Natural killer cell (primary cell): ENCODE results near the gene ANKRD28. TPM values are rescaled to one million over a fixed set of nuclear protein-coding genes. Genes with fewer than 3 reads are reported as not detected.

Experiments
- ATAC-seq, 3 donors: fragments of 150-1000 bp in 2 of 3; fragments of 200-7000 bp in 1 of 3; cut with Tn5 transposase; 1 replicate in 1 of 3; 2 replicates in 2 of 3; pipeline ENCODE4 v1.10.0; 2021; ENCODE audit warnings: mild to moderate bottlenecking in 2 of 3, moderate library complexity in 2 of 3
- DNase-seq, 2 donors: peaks; one replicate each; pipeline versions ENCODE4 v3.0.0 to v3.0.0-alpha.2; 2013 to 2021; ENCODE audit warnings: mixed read lengths in 1 of 2
- H3K27ac ChIP-seq: one replicate; pipeline ENCODE4 v1.5.1; 2013; ENCODE audit warnings: mild to moderate bottlenecking, low read length
- H3K27me3 ChIP-seq: one replicate; pipeline ENCODE4 v1.6.1; 2013; ENCODE audit warnings: low read length; ENCODE audit not compliant: control insufficient read depth, insufficient read depth
- H3K36me3 ChIP-seq: one replicate; pipeline ENCODE4 v1.6.1; 2013; ENCODE audit warnings: low read length; ENCODE audit not compliant: control insufficient read depth, insufficient read depth
- H3K4me1 ChIP-seq: one replicate; pipeline ENCODE4 v1.6.1; 2013; ENCODE audit warnings: low read length; ENCODE audit not compliant: control insufficient read depth, insufficient read depth
- H3K4me3 ChIP-seq: one replicate; pipeline ENCODE4 v1.5.1; 2013; ENCODE audit warnings: low read length
- H3K9me3 ChIP-seq: one replicate; pipeline ENCODE4 v1.6.1; 2013; ENCODE audit warnings: low read length; ENCODE audit not compliant: control insufficient read depth, insufficient read depth
- H3K27ac Mint-ChIP-seq, 2 donors: one replicate each; pipeline ENCODE4 v1.8.0; 2022; ENCODE audit warnings: mild to moderate bottlenecking in 2 of 2, mixed read lengths in 2 of 2, moderate library complexity in 1 of 2
- H3K27me3 Mint-ChIP-seq, 2 donors: one replicate each; pipeline ENCODE4 v1.8.0; 2022; ENCODE audit warnings: low read depth in 2 of 2, mixed read lengths in 2 of 2
- H3K36me3 Mint-ChIP-seq: one replicate; pipeline ENCODE4 v1.8.0; 2022; ENCODE audit warnings: mixed read lengths
- H3K4me1 Mint-ChIP-seq, 2 donors: one replicate each; pipeline ENCODE4 v1.8.0; 2022; ENCODE audit warnings: mixed read lengths in 2 of 2
- H3K4me3 Mint-ChIP-seq: one replicate; pipeline ENCODE4 v1.8.0; 2022; ENCODE audit warnings: mild to moderate bottlenecking, moderate library complexity, mixed read lengths
- H3K9me3 Mint-ChIP-seq, 2 donors: one replicate each; pipeline ENCODE4 v1.8.0; 2022; ENCODE audit warnings: mixed read lengths in 2 of 2
- whole genome bisulfite sequencing: methylation state at CpG from one replicate; pipeline ENCODE4 v1.1.7; 2013; ENCODE audit warnings: missing lambda C conversion rate; ENCODE audit not compliant: insufficient coverage; 5-methylcytosine and 5-hydroxymethylcytosine counted together
- intact Hi-C: fragments of 100-400 bp; cut with micrococcal nuclease; formaldehyde crosslinking; loops from one replicate; pipeline ENCODE4 v1.14.2; 2022
- total RNA-seq, 4 donors: library from RNA; stranded (reverse); fragments of 120-200 nt in 1 of 4; gene quantifications; one replicate each; pipeline versions ENCODE4 v1.2.3 to v1.2.4, GENCODE V29; 2013 to 2022
- TF ChIP-seq, protein P1 (sequence below): fragments of 200-600 bp; IDR thresholded peaks from one replicate; pipeline ENCODE4 v1.8.0; 2022; ENCODE audit warnings: antibody characterized with exemption

The ANKRD28 gene
- total RNA-seq, 3 donors from 2014 or later (not counting 1 experiment from before 2014, with no cell fraction given), result 58.0 to 99.7 (median 91.7) TPM

DNA sequence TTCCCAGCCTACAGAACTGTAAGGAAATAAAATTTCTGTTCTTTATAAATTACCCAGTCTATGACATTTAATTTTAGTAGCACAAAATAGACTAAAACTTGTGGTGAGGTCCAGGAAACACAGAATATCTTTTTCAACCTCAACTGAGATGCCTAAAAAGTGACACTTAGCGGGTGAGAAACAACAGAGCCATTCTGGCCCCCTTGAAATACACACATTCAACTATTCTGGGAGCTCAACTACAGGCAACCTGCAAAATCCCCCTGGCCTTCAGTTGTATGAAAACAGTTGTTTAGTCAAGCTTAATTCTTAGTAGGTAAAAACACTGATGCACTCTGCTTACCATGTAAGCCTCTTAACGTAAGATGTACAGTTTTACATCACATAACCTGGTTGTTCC is 66.8 kb downstream of the ANKRD28 start:
- peak; percentile 87 to 94 (median 91) for ATAC-seq

DNA sequence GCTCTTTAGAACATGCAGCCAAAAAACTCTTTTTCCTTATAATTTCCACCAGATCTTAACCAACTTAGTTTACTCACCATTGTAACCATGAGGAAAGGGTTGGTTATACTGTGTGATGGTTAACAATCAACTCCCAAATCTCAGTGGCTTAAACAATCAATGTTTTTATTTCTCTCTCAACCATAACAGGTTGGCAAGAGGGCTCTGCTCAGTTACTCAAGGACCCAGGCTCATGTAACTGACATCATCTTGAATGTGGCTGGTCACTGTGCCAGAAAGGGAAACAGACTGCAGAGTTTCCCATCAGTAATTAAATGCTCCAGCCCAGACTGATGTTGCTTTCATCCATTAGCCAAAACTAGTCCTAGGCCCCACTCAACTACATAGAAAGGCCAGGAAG is 69.0 kb downstream of the ANKRD28 start:
- intact Hi-C loops, result no loop called here
- TF ChIP-seq, protein P1, sequence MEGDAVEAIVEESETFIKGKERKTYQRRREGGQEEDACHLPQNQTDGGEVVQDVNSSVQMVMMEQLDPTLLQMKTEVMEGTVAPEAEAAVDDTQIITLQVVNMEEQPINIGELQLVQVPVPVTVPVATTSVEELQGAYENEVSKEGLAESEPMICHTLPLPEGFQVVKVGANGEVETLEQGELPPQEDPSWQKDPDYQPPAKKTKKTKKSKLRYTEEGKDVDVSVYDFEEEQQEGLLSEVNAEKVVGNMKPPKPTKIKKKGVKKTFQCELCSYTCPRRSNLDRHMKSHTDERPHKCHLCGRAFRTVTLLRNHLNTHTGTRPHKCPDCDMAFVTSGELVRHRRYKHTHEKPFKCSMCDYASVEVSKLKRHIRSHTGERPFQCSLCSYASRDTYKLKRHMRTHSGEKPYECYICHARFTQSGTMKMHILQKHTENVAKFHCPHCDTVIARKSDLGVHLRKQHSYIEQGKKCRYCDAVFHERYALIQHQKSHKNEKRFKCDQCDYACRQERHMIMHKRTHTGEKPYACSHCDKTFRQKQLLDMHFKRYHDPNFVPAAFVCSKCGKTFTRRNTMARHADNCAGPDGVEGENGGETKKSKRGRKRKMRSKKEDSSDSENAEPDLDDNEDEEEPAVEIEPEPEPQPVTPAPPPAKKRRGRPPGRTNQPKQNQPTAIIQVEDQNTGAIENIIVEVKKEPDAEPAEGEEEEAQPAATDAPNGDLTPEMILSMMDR, result no peak
- Histone ChIP-seq H3K36me3 (peaks cover 9% of the 10 kb centered on the region), H3K27ac (no peak overlapping the region), H3K4me1 (peaks cover 13% of the 10 kb centered on the region), H3K4me3 (no peak overlapping the region), H3K9me3 (no peaks in the 10 kb centered on the region), H3K27me3 (no peaks in the 10 kb centered on the region)
- DNase-seq (no peak), ATAC-seq (no peak)
- peaks cover 40 to 41% of the 10 kb centered on the region in 2 donors for H3K4me1 Mint-ChIP-seq
- no peak overlapping the region for H3K4me3 Mint-ChIP-seq
- H3K9me3 Mint-ChIP-seq, result no peaks in the 10 kb centered on the region
- no peaks in the 10 kb centered on the region for H3K36me3 Mint-ChIP-seq
- H3K27ac Mint-ChIP-seq, result peak overlapping the region in 1 of 2 donors; percentile 14
- H3K27me3 Mint-ChIP-seq, result no peaks in the 10 kb centered on the region

More for the DNA sequence above, 66.8 kb downstream of the ANKRD28 start:
- Histone ChIP-seq H3K36me3 (peaks cover 19% of the 10 kb centered on the region), H3K4me3 (no peak overlapping the region), H3K4me1 (peaks cover 13% of the 10 kb centered on the region), H3K27me3 (no peaks in the 10 kb centered on the region), H3K27ac (peak overlapping the region; percentile 32), H3K9me3 (no peaks in the 10 kb centered on the region)
- peaks cover 40 to 41% of the 10 kb centered on the region in 2 donors for H3K4me1 Mint-ChIP-seq
- TF ChIP-seq, protein P1, result no peak
- intact Hi-C loops, result loop anchor here (1.0 kb wide), 3 partner anchors 64 to 84 kb away; partner anchors contain the start of gene ANKRD28
- no peaks in the 10 kb centered on the region for H3K36me3 Mint-ChIP-seq
- DNase-seq, result peak; percentile 10 to 23
- peak overlapping the region; percentile 83 for H3K4me3 Mint-ChIP-seq
- WGBS, result 32% methylated on average over 2 of the region's 2 CpGs
- H3K27me3 Mint-ChIP-seq, result no peaks in the 10 kb centered on the region
- H3K27ac Mint-ChIP-seq, result peak overlapping the region; percentile 93
- no peaks in the 10 kb centered on the region for H3K9me3 Mint-ChIP-seq

DNA sequence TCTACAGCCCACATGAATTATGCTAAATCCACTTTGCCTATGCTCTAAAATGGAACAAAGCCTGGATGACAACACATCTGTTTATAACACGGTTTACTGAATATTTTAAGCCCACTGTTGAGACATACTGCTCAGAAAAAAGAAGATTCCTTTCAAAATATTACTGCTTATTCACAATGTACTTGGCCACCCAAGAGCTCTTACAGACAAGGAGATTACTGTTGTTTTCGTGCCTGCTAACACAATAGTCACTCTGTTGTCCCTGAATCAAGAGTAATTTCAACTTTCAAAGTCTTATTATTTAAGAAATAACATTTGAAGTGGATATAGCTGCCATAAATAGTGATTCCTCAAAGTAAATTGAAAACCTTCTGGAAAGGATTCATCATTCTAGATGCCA is 70.9 kb downstream of the ANKRD28 start:
- no peak overlapping the region for H3K4me3 Mint-ChIP-seq
- peaks cover 31 to 32% of the 10 kb centered on the region in 2 donors for H3K4me1 Mint-ChIP-seq

More for the DNA sequence above, 70.9 kb downstream of the ANKRD28 start:
- Histone ChIP-seq H3K4me1 (peaks cover 6% of the 10 kb centered on the region), H3K27ac (no peak overlapping the region), H3K4me3 (no peak overlapping the region), H3K27me3 (no peaks in the 10 kb centered on the region), H3K9me3 (no peaks in the 10 kb centered on the region), H3K36me3 (peaks cover 26% of the 10 kb centered on the region)
- 96% methylated on average over 1 of the region's 2 CpGs for WGBS
- Mint-ChIP-seq H3K36me3 (peaks cover 7% of the 10 kb centered on the region), H3K9me3 (no peaks in the 10 kb centered on the region), H3K27ac (no peak overlapping the region), H3K27me3 (no peaks in the 10 kb centered on the region)
- no peak for ATAC-seq
- DNase-seq, result no peak
- TF ChIP-seq, protein P1, result no peak
- intact Hi-C loops, result no loop called here
